Fibroblast of lung (primary cell): ENCODE results near the gene GRAMD1A. TPM values are rescaled to one million over a fixed set of nuclear protein-coding genes. Genes with fewer than 3 reads are reported as not detected.
A peak's percentile ranks its signal among the peaks of the same experiment; 100 is the strongest.

Experiments
- DNase-seq, 2 donors: peaks; one replicate each; pipeline versions ENCODE4 v3.0.0 to v3.0.0-alpha.2; 2010; ENCODE audit warnings: low read depth in 2 of 2
- H2AFZ ChIP-seq: 2 replicates; pipeline ENCODE4 v1.5.1; 2012; ENCODE audit warnings: low read length, control low read depth, inconsistent platforms
- H3K27ac ChIP-seq: 2 replicates; pipeline ENCODE4 v1.5.1; 2011; ENCODE audit warnings: low read length, control low read depth; ENCODE audit not compliant: insufficient read depth
- H3K27me3 ChIP-seq: 2 replicates; pipeline ENCODE4 v1.5.1; 2011; ENCODE audit warnings: mild to moderate bottlenecking, low read length; ENCODE audit not compliant: control insufficient read depth, insufficient read depth
- H3K36me3 ChIP-seq: 2 replicates; pipeline ENCODE4 v1.5.1; 2011; ENCODE audit warnings: low read length; ENCODE audit not compliant: control insufficient read depth, insufficient read depth
- H3K4me1 ChIP-seq: 2 replicates; pipeline ENCODE4 v1.5.1; 2011; ENCODE audit warnings: low read length; ENCODE audit not compliant: control insufficient read depth, insufficient read depth; ENCODE audit errors: extremely low read depth
- H3K4me2 ChIP-seq: 2 replicates; pipeline ENCODE4 v1.5.1; 2011; ENCODE audit warnings: low read length, control low read depth; ENCODE audit not compliant: insufficient read depth; ENCODE audit errors: extremely low read depth
- H3K4me3 ChIP-seq, 4 experiments: fragments of 200-600 bp in 1 of 4; sonication (generic) in 1 of 4; replicated peaks in 1 of 4; 2 replicates each; pipeline ENCODE4 v1.5.1; 2011 to 2016; ENCODE audit warnings: low read length in 4 of 4, low read depth in 3 of 4, mild to moderate bottlenecking in 3 of 4, control low read depth in 2 of 4, inconsistent platforms in 1 of 4, mixed read lengths in 1 of 4; ENCODE audit not compliant: insufficient read depth in 1 of 4; ENCODE audit errors: control extremely low read depth in 1 of 4
- H3K79me2 ChIP-seq: 2 replicates; pipeline ENCODE4 v1.5.1; 2012; ENCODE audit warnings: mild to moderate bottlenecking, low read length, inconsistent platforms; ENCODE audit not compliant: control insufficient read depth, insufficient read depth
- H3K9ac ChIP-seq: 2 replicates; pipeline ENCODE4 v1.5.1; 2011; ENCODE audit warnings: mild to moderate bottlenecking, low read length, control low read depth; ENCODE audit not compliant: insufficient read depth
- H3K9me3 ChIP-seq: 2 replicates; pipeline ENCODE4 v1.5.1; 2012; ENCODE audit warnings: low read depth, low read length; ENCODE audit not compliant: control insufficient read depth, insufficient read depth
- H4K20me1 ChIP-seq: 2 replicates; pipeline ENCODE4 v1.5.1; 2011; ENCODE audit warnings: low read length; ENCODE audit not compliant: control insufficient read depth, insufficient read depth; ENCODE audit errors: extremely low read depth
- EZH2 ChIP-seq: IDR thresholded peaks from 2 replicates; pipeline ENCODE4 v1.5.1; 2012; ENCODE audit warnings: low read length, control low read depth, mild to moderate bottlenecking; ENCODE audit errors: missing control alignments
- polyA plus RNA-seq, 2 donors: library from polyadenylated mRNA; depleted of rRNA in 1 of 2; stranded (reverse) in 1 of 2; unstranded in 1 of 2; fragments of >200 nt; gene quantifications; 2 replicates each; pipeline ENCODE4 v1.2.1, GENCODE V29; 2011 to 2012; ENCODE audit warnings: missing spikeins in 1 of 2
- total RNA-seq: library from RNA; depleted of rRNA; stranded (reverse); fragments of >200 nt; gene quantifications from 2 replicates; pipeline ENCODE4 v1.2.1, GENCODE V29; 2014
- TF ChIP-seq, protein P1 (sequence below), 2 donors: IDR thresholded peaks in 1 of 2; conservative IDR thresholded peaks in 1 of 2; 1 replicate in 1 of 2; 2 replicates in 1 of 2; pipeline ENCODE4 v1.5.1; 2011 to 2012; ENCODE audit warnings: low read length in 2 of 2, control low read depth in 1 of 2, inconsistent platforms in 1 of 2, low read depth in 1 of 2, mild to moderate bottlenecking in 1 of 2

GRAMD1A gene
- total and polyA plus RNA-seq, 2 donors (not counting 1 experiment from before 2014, with no cell fraction given) = 21.4 to 24.4 TPM

DNA sequence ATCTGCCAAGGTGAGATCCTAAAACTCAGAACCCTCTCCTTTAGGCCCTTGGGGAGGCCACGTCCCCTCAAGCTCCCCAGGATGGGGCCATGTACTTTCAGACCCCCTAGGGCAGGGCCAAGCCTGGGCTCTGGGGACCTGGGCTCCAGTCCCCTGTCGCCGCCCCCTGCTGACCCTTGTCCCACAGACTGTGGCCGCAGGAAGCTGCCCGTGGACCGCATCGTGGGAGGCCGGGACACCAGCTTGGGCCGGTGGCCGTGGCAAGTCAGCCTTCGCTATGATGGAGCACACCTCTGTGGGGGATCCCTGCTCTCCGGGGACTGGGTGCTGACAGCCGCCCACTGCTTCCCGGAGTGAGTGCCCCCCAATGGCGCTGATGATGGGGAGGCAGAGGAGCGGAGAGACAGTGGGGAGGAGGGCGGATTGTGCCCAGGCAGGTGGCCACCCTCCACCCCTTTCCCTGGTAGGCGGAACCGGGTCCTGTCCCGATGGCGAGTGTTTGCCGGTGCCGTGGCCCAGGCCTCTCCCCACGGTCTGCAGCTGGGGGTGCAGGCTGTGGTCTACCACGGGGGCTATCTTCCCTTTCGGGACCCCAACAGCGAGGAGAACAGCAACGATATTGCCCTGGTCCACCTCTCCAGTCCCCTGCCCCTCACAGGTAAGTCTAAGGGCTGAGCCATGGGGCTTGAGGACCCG lies 60.2 kb downstream of the GRAMD1A start:
- TF ChIP-seq, protein P1, sequence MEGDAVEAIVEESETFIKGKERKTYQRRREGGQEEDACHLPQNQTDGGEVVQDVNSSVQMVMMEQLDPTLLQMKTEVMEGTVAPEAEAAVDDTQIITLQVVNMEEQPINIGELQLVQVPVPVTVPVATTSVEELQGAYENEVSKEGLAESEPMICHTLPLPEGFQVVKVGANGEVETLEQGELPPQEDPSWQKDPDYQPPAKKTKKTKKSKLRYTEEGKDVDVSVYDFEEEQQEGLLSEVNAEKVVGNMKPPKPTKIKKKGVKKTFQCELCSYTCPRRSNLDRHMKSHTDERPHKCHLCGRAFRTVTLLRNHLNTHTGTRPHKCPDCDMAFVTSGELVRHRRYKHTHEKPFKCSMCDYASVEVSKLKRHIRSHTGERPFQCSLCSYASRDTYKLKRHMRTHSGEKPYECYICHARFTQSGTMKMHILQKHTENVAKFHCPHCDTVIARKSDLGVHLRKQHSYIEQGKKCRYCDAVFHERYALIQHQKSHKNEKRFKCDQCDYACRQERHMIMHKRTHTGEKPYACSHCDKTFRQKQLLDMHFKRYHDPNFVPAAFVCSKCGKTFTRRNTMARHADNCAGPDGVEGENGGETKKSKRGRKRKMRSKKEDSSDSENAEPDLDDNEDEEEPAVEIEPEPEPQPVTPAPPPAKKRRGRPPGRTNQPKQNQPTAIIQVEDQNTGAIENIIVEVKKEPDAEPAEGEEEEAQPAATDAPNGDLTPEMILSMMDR (conservative IDR thresholded peaks at IDR 0.05 in 1 of 2, IDR thresholded peaks at IDR 0.05 in 1 of 2; ENCODE audit: low read depth in 1 of 2, low read length in 2 of 2) = no peak
- no peak for TF ChIP-seq EZH2
- Histone ChIP-seq H4K20me1 (no peaks in the 10 kb centered on the region), H3K9ac (no peak overlapping the region), H3K4me3 (no peak overlapping the region), H2AFZ (no peak overlapping the region), H3K27me3 (peaks cover 6% of the 10 kb centered on the region), H3K27ac (no peak overlapping the region), H3K79me2 (no peaks in the 10 kb centered on the region), H3K4me1 (no peaks in the 10 kb centered on the region), H3K4me2 (no peak overlapping the region), H3K36me3 (no peaks in the 10 kb centered on the region), H3K9me3 (no peaks in the 10 kb centered on the region)
- no peak for DNase-seq

DNA sequence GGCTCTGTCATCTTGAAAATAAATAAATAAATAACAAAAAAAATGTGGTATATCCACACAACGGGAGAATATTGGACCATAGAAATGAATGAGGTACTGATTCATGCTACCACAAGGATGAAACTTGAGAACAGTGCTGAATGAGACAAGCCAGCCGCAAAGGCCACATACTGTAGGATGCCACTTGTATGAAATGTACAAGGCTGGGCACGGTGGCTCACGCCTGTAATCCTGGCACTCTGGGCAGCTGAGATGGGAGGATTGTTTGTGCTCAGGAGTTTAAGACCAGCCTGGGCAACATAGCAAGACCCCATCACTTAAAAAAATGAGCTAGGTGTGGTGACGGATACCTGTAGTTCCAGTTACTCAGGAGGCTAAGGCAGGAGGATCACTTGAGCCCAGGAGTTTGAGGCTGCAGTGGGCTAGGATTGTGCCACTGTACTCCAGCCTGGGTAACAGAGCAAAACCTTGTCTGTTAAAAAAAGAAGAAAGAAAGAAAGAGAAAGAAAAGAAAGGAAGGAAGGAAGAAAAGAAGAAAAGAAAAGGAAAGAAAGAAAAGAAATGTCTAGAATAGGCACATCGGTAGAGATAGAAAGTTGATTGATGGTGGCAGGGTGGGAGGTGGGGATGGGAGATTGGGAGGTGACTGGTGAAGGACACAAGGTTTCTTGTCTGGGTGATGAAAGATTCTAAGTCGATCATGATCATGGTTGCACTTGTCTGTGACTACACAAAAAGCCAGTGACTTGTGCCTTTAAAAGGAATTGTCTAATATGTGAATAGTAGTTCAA lies 61.7 kb downstream of the GRAMD1A start:
- Histone ChIP-seq H3K4me3 (no peak overlapping the region), H3K4me1 (no peaks in the 10 kb centered on the region), H3K27me3 (peaks cover 2% of the 10 kb centered on the region), H3K36me3 (no peaks in the 10 kb centered on the region), H3K4me2 (no peak overlapping the region), H4K20me1 (no peaks in the 10 kb centered on the region), H3K79me2 (no peaks in the 10 kb centered on the region), H3K9ac (no peak overlapping the region), H3K9me3 (no peaks in the 10 kb centered on the region), H2AFZ (no peak overlapping the region), H3K27ac (no peak overlapping the region)
- TF ChIP-seq, protein P1 (conservative IDR thresholded peaks at IDR 0.05 in 1 of 2, IDR thresholded peaks at IDR 0.05 in 1 of 2; ENCODE audit: low read depth in 1 of 2, low read length in 2 of 2) = no peak
- no peak for TF ChIP-seq EZH2
- peak; percentile 15 to 23 for DNase-seq

DNA sequence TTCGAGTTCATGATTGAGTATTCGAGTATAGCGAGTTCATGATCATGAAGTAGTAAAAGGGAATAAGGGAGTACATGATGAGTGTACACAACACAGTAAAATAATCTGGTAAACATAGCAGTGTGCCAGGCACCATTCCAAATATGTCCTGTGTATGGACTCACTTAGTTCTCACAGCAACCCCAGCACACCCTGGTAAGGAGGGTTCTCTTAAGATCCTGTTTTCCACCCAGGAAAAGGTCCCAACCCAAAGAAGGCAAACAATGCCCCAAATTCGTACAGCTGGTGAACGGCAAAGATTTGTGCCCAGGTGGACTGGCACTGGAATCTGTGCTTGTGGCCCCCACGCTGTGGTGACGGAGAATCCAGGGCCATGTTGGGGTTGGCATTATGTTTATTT lies 62.8 kb downstream of the GRAMD1A start:
- Histone ChIP-seq H3K4me1 (no peaks in the 10 kb centered on the region), H3K79me2 (no peaks in the 10 kb centered on the region), H3K4me3 (no peak overlapping the region), H4K20me1 (no peaks in the 10 kb centered on the region), H3K27me3 (no peaks in the 10 kb centered on the region), H3K27ac (no peak overlapping the region), H3K9ac (no peak overlapping the region), H3K9me3 (no peaks in the 10 kb centered on the region), H3K36me3 (no peaks in the 10 kb centered on the region), H2AFZ (no peak overlapping the region), H3K4me2 (no peak overlapping the region)
- TF ChIP-seq, protein P1 (conservative IDR thresholded peaks at IDR 0.05 in 1 of 2, IDR thresholded peaks at IDR 0.05 in 1 of 2; ENCODE audit: low read depth in 1 of 2, low read length in 2 of 2) = no peak
- TF ChIP-seq EZH2 = no peak
- no peak for DNase-seq
